MM.1S (cell line): ENCODE results near the gene CASP7.

Experiments
- CTCF ChIP-seq: fragments of 300-600 bp; sonication (generic); IDR thresholded peaks from 2 replicates; pipeline ENCODE4 v1.5.1; 2016; ENCODE audit warnings: antibody characterized with exemption, low read length, mixed read lengths
- EZH2 ChIP-seq: fragments of 300-600 bp; sonication (generic); optimal IDR thresholded peaks from 2 replicates; pipeline ENCODE3; 2017; ENCODE audit warnings: low read depth, mild to moderate bottlenecking, antibody characterized with exemption, low read length, mixed read lengths

- TF ChIP-seq EZH2, result no peak
- no peak for TF ChIP-seq CTCF
Observed at GRCh38 chr10:113663142-113663541, 16.6 kb upstream of the CASP7 start.
